ENCODE measurements around the gene RPH3AL.
"Not testable (repeated sequence)": the region's sequence is repeated elsewhere in the genome, so short reads cannot be mapped to it uniquely, and the experiment has no call there.

Gene RPH3AL

DNA sequence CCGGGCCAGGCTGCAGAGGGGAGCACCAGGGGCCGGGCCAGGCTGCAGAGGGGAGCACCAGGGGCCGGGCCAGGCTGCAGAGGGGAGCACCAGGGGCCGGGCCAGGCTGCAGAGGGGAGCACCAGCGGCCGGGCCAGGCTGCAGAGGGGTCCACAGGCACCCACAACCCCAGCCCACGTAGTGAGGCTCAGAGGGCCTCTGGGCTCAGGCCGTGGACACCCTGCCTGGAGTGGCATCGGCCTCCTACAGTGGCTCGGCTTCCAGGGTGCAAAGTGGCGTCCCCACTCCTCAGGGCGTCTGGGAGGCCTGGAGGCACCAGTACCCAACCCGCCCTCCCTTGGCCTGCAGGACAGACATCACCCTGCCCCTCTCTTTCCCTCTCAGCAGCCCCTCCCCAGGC is 180.7 kb downstream of the RPH3AL start:
- DNase-seq, result no peak

GRCh38 chr17:170130-170670 is 182.4 kb downstream of the RPH3AL start:
- DNase-seq, result no peak

DNA sequence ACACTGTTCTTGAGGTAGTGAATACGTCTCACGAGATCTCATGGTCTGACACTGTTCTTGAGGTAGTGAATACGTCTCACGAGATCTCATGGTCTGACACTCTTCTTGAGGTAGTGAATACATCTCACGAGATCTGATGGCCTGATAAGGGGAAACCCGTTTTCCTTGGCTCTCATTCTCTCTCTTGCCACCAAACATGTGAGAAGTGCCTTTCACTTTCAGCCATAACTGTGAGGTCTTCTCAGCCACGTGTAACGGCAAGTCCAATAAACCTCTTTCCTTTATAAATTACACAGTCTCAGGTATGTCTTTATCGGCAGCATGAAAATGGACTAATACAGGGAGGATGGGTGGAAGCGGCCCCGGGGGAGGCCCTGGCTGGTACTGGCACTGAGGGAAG is 184.0 kb downstream of the RPH3AL start:
- not testable (repeated sequence) for DNase-seq

DNA sequence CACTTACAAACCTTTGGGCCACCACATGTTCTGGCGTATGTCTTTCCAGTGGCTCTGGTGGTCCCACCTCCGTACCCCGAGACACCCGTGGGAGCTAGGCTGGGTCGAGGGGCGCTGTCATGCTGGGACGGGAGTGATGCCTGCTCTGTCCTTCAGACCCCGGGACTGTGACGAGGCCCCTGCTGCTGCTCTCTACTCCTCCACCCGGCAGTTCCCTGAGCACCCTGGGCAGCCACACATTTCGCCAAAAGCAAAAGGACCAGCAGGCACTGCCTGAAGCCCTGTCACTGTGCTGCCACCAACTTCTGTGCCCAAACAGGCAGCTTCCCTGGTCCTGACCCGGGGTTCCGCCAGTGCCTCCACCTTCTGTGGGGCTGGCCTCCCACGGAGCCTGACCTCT is 186.7 kb downstream of the RPH3AL start:
- DNase-seq, result no peak

DNA sequence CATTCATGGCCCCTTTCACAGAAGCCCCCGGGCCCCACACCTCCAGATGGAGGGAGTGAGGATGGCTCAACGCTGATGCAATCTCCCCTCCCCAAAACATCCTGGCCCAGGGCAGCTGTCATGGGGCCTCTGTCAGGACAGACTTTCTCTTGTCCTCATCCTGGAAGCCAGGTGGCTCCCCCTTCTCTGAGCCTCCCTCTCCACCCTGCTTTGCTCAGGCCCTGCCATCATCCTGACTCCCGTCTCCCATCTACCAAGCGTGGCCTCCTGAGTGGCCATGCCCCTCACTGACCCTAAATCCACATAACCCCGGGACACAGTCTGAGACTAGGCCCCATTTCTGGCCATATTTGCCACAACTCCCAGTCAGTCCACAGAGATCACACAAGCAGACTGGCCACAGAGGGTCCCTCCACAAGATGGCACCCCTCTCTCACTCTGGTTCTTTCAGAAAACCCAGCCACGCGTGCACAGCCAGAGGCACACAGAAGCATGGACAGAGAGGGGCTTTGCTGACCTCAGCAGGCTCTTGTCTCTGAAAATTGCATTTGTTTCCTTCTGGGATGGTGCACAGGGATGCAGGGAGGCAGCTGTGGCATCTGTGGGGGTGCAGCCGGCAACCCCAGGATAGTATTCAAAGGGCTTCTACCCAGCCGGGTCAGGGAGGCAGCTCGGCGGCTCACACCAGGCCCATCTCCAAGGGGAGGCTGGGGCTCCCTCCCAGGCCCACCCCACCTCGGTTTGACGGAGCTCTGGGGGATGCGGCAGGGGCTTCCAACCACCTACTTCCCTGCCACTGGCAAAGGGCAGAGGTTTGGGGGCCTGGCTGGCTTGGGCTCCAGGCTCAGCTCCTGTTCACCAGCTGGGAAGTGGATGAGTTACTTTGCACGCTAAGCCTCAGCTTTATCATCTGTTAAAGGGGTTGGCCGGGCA is 188.0 kb downstream of the RPH3AL start:
- DNase-seq, result no peak

DNA sequence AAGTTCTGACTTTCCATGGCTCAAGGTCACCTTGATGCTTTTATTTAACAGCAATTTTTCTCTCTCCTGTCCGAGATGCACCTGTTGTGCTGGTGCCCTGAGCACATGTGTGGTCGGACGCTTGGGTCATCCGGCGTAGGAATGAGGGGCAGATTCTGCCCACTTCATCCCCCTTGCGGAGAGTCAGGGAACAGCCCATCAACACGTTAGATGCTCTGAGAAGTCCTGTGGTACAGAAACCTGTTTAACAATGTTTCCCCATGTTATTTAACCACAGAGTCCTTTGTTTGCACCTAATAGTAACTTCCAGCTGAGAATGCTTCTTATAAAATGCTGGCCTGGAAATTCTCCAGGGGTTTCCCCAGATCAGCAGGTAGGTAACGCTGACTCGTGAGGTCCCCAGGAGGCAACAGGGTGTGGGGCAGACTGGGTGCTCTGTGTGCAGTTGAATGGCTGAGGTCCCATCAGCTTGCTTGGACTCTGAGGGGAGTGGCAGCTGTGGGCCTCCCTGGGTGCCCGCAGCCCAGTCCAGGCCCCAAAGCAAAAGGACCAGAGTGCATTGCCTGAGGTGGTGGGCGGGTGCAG is 189.0 kb downstream of the RPH3AL start:
- DNase-seq, result no peak

GRCh38 chr17:162689-163088 is 189.9 kb downstream of the RPH3AL start:
- DNase-seq, result no peak
